Gastrocnemius medialis (tissue), 4 donors: Measurements from ENCODE around the gene PYROXD2.

Experiments
- POLR2A ChIP-seq, 2 donors: fragments of 450-650 bp; IDR thresholded peaks; one replicate each; pipeline ENCODE4 v1.6.1; 2017; ENCODE audit warnings: antibody characterized with exemption in 2 of 2, mild to moderate bottlenecking in 2 of 2, moderate library complexity in 2 of 2
- TF ChIP-seq, protein P1 (sequence below), 5 experiments: fragments of 450-650 bp in 3 of 5; fragments of 200-600 bp in 2 of 5; sonication (generic) in 2 of 5; IDR thresholded peaks in 4 of 5; conservative IDR thresholded peaks in 1 of 5; 1 replicate in 4 of 5; 2 replicates in 1 of 5; pipeline ENCODE4 v1.5.1; 2016 to 2019; ENCODE audit warnings: antibody characterized with exemption in 5 of 5, mild to moderate bottlenecking in 3 of 5, moderate library complexity in 3 of 5

DNA sequence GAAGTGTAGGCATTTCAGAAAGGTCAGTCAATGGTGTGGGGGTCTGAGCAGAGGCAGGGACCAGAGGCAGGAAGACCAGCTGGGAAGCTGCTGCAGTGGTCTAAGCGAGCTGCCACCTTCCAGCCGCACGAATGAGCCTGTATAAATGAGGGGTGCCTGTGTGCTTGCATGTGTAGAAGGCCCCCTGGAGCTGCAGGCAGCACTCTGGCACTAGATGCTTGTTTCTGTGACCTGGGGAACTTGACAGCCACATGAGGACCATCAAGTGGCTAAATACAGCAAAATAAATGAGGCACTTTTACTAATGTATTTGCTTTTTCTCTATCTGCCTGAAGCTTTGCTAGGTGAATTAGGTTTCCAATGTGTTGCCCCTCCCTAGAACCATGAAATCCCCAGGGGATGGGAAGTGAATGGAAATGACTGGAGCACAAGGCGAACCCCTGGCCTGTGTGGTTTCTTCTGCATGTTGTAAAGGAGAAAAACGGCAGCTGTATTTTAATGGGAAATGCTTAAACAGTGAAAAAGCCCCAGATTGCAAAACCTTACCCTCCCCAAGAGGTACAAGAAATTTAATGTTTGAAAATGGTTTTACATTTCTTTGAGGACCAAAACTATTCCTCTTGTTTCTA lies 57.7 kb downstream of the PYROXD2 start:
- TF ChIP-seq, protein P1, sequence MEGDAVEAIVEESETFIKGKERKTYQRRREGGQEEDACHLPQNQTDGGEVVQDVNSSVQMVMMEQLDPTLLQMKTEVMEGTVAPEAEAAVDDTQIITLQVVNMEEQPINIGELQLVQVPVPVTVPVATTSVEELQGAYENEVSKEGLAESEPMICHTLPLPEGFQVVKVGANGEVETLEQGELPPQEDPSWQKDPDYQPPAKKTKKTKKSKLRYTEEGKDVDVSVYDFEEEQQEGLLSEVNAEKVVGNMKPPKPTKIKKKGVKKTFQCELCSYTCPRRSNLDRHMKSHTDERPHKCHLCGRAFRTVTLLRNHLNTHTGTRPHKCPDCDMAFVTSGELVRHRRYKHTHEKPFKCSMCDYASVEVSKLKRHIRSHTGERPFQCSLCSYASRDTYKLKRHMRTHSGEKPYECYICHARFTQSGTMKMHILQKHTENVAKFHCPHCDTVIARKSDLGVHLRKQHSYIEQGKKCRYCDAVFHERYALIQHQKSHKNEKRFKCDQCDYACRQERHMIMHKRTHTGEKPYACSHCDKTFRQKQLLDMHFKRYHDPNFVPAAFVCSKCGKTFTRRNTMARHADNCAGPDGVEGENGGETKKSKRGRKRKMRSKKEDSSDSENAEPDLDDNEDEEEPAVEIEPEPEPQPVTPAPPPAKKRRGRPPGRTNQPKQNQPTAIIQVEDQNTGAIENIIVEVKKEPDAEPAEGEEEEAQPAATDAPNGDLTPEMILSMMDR (IDR thresholded peaks at IDR 0.05 in 4 of 5, conservative IDR thresholded peaks at IDR 0.05 in 1 of 5), result no peak
- TF ChIP-seq POLR2A (IDR thresholded peaks at IDR 0.05), result no peak
